ENCODE data around the gene LCLAT1.
"Not testable (repeated sequence)": the region's sequence is repeated elsewhere in the genome, so short reads cannot be mapped to it uniquely, and the experiment has no call there.

LCLAT1 gene

DNA sequence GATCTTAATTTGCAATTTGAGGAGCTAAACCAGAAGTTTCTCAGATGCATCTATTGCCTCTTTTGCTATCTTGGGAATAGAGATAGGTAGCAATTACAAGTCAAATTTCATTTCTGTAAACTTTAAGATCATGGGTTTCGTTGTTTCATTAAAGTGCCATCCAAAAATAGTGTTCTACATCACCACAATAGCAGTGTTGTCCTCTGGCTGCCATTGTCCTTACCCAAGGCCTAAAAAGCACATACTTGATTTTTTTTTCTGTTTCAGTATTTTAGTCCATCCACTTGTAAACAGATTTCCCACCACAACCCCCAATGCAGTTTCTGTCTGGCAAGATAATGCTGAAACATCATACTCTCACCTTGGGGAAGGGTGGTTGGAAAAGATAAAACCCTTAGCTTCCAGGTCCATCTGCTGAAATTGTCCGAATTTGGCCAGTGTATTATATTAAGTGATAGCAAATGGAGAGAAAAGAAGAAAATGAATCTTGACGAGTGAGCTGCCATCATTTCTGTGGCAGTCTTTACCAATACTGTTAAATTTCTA is 136.2 kb downstream of the LCLAT1 start:
- DNase-seq (ENCODE audit: extremely low read depth in 1 of 2, low read depth in 1 of 2), result no peak

DNA sequence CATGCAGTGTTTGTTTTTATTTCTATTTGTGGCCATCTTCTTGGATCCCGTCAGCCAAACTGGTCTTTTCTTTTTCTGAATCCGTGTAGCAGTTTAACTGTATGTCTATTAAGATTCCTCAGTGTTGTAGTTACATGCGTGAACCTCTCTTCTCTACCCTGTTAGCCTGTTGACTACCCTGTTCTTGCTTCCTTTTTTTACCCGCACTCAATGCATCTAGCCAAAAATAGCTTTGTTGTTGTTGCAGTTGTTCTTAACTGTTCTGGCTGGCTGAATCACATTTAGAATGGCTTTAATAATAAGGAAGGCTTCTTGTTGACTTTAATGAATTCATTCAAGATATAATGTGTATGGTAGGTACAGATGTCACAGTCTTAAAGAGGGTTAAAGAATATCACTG is 137.1 kb downstream of the LCLAT1 start:
- no peak for DNase-seq (ENCODE audit: extremely low read depth in 1 of 2, low read depth in 1 of 2)

DNA sequence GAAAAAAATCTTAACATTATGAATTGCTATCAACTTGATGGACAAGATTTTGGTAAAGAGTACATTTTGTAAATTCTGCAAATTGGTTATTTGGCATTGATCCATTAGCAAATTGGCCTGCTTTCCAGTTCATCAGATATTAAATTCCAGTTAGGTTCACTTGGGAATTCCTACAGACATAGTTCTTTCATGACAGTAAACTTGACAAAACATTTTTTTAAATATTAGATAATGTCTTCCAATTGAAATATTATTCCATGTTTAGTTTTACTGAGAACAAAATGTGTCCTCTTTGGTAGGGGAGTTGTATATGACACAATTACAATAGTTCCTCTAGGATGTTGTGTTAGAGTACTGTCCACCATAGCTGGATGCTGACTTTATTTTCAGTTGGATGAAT is 141.9 kb downstream of the LCLAT1 start:
- no peak for DNase-seq (ENCODE audit: extremely low read depth in 1 of 2, low read depth in 1 of 2)

DNA sequence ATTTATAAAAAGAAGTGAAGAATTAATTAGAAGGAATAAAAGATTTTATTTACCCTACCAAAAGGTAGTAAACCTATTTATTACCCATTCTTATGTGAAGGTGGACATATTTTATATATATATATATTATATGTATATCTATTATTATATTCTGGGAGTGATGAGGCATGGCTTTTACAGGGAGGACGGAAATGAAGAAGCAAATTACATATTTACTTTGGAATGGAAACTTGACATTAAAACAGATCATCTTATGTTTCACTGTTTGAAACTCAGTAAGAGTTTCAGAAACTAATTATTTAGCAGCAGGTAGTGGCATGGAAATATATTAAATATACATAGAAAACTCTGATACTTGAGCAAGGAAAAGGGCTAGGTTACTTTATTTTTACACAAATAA is 143.4 kb downstream of the LCLAT1 start:
- no peak for DNase-seq (ENCODE audit: extremely low read depth in 1 of 2, low read depth in 1 of 2)

DNA sequence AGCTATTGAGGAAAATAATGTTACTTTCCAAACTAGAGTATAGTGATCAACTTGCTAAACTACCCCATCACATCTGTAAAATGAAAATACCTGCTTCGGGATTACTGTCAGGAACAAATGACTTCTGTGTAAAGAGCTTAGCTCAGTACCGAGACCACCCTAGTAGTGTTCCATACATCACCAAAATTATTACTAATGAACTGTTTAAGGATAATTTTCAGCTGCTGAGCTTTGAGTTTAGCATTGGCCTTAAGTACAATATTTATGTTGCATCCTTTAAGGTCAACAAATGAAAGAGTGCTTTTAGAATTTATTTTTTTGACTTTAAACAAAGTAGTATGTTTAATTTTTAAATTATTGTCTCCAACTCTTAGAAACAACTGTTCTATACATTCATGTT is 144.1 kb downstream of the LCLAT1 start:
- no peak for DNase-seq (ENCODE audit: extremely low read depth in 1 of 2, low read depth in 1 of 2)

DNA sequence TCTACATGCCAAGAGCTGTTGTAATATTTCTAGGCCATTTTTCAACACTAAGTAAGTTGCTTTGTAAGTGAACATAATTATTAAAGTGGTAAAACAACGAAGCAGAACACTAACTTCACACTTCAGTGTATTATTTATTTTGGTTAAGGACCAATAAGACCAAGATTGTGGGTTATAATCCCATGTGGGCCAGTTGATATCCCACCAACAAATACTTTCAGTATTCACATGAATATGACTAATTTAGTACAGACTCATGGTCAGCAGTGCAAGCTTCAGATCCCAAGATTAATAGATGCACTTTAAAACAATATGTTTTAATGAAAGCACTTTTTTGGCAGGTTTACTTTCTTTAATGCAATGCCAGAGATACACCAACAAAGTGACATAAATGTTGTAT is 154.3 kb downstream of the LCLAT1 start:
- DNase-seq (ENCODE audit: extremely low read depth in 1 of 2, low read depth in 1 of 2), result no peak

DNA sequence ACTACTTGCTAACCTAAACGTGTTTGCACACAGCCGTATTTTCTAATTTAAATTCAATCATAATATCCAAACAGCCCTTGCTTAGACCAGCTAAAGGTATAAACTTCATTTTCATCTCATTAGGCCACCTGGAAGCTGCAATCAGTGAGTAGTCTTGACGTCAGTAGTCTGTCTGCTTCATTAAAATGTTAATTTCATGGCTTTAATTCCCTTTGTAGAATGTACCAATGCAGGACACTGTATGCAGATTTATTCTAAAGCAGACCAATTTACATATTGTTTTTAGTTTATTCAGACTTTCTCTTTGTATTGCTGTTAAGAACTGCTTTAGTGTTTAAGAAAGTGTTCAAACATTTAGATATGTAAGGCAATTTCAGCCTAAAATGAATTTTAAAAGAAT is 158.2 kb downstream of the LCLAT1 start:
- DNase-seq (ENCODE audit: extremely low read depth in 1 of 2, low read depth in 1 of 2), result no peak

DNA sequence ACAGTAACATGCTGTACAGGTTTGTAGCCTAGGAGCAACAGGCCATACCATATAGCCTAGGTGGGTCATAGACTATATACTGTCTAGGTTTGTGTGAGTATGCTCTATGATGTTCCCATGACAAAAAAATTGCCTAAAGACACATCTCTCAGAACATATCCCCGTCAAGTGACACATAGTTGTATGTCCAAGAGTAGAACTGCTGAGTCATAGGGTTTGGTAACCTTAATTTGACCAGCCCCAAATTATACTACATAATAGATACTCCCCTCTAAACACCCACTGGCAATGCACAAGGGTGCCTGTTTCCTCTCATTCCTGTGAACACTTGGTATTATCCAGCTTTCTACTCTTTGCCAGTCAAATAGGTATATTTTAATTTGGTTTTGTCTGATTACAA is 161.6 kb downstream of the LCLAT1 start:
- no peak for DNase-seq (ENCODE audit: extremely low read depth in 1 of 2, low read depth in 1 of 2)

DNA sequence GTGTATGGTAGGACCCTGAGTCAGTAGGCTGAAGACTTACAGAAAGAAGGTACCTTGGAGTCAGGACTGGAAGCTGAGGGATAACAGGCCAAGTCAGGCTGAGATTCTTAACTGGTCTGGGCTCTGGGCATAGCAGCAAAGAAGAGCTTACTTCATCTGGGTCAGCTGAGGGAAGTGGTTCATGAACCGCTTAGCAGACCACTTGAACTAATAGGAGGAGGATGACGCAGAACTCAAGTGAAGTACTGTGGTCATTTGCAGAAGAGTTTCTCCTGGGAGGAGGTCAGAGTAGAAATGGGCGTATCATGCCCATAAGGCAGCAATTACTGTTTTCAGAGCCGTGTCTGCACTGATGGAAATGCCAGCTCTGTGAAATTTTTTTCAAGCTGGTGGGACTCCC is 164.5 kb downstream of the LCLAT1 start:
- DNase-seq (ENCODE audit: extremely low read depth in 1 of 2, low read depth in 1 of 2), result no peak

DNA sequence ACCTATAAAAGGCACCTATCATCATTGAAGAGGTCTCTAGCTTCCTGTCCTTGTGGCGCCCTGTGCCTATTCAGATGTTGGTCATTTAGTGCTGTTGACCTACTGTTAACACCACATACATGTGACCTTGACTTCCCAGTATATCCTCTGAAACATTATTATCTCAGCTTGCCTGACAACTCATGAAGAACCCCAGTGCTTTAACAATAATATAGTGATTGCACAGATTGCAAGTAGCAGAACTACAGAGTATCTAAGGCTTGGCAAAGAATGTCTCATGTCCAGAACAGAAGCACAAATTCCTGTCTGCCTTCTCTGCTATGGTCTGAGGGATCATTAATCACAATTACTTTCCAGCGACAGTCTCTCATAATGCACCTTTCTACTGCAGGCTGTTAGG is 165.3 kb downstream of the LCLAT1 start:
- no peak for DNase-seq (ENCODE audit: extremely low read depth in 1 of 2, low read depth in 1 of 2)

DNA sequence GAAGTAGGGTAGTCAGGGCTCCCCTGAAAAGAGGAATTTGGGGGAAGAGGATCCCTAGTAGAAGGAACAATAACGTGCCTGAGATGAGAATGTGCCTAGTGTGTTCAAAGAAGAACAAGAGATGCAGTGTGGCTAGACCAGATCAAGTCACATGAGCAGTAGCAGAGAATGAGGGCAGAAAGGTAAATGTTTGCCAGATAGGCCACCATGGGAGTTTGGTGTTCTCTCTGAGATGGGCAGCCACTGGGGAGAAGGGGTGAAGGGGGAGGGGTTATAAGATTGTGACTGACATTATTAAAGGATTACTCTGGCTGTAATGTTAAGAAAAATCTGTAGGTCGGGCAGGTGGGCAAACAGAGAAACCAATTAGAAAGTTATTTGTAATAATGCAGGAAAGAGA is 166.0 kb downstream of the LCLAT1 start:
- DNase-seq (ENCODE audit: extremely low read depth in 1 of 2, low read depth in 1 of 2), result no peak

DNA sequence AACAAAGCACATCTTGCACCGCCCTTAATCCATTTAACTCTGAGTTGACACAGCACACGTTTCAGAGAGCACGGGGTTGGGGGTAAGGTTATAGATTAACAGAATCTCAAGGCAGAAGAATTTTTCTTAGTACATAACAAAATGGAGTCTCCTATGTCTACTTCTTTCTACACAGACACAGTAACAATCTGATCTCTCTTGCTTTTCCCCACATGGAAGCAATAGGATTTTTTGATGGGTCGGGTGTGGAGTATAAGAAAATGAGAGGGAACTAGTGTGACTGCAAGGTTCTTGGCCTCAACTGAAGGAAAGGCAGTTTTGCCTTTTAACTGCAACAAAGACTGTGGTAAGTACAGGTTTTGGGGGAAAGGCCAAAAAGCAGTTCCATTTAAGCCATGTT is 167.2 kb downstream of the LCLAT1 start:
- DNase-seq (ENCODE audit: extremely low read depth in 1 of 2, low read depth in 1 of 2), result not testable (repeated sequence)

DNA sequence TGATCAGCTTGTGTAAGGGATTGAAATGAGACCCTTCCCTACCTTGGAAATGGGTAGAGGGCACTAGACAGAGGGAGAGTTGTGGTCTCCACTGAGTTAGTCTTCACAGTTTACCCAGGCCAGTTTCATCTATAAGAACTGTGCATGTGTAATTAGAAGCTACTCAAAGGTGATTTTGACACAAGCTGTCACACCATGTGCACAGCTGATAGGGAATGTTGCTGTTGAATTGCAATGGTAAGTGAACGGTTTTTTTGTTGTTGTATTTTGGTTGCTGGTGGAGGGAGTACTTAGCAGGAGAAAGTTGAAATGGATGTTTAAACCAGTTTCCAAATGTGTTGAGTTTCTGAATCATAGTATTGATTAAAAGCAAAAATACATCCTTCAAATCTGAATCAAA is 168.9 kb downstream of the LCLAT1 start:
- DNase-seq (ENCODE audit: extremely low read depth in 1 of 2, low read depth in 1 of 2), result no peak

DNA sequence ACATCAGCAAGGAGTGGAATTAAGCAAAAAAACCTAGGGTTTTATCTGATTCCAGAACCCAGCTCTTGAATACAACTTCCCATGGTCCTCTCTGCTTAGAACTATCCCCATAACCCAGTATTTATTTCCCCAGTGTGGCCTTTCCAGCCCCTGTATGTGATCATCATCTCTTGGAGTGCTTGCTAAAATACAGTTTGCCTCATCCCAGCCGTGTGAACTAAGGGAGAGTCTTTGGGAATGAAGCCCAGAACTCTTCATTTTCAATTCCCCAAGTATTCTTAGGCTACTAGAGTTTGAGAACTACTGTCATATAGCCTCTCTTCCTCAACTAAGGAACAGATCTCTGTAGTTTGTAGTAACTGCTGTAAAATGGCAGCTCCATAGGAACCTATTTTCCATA is 173.1 kb downstream of the LCLAT1 start:
- DNase-seq (ENCODE audit: extremely low read depth in 1 of 2, low read depth in 1 of 2), result no peak

DNA sequence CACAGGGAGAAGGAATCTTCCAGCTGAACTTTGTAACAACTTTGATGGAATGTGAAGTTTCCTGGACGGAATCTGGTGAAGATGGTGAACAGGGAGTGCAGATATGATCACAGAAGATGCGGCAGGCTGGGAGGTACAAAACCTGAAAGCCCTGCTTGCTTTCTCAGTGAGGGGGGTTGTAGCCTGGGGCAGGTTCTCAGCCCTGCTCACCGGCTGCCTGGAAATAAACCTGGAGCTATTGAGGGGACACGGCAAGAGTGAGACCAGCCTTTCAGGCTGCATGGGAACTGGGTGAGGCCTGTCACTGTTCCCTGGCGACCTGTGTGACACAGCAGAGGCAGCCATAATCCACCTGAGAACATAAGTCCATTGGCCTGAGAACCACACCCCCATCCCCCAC is 174.8 kb downstream of the LCLAT1 start:
- DNase-seq (ENCODE audit: extremely low read depth in 1 of 2, low read depth in 1 of 2), result no peak

DNA sequence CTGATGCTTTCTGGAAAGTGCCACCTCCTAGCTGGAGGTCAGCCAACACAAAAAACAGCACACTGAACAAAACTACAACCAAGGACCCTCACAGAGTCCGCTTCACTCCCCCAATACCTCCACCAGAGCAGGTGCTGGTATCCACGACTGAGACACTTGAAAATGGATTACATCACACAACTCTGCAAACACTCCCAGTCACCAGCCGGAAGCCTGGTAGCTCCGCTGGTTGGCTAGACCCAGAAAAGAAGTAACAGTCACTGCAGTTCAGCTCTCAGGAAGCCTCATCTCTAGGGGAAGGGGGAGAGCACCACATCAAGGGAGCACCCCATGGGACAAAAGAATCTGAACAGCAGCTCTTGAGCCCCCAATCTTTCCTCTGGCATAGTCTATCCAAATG is 175.4 kb downstream of the LCLAT1 start:
- DNase-seq (ENCODE audit: extremely low read depth in 1 of 2, low read depth in 1 of 2), result no peak

DNA sequence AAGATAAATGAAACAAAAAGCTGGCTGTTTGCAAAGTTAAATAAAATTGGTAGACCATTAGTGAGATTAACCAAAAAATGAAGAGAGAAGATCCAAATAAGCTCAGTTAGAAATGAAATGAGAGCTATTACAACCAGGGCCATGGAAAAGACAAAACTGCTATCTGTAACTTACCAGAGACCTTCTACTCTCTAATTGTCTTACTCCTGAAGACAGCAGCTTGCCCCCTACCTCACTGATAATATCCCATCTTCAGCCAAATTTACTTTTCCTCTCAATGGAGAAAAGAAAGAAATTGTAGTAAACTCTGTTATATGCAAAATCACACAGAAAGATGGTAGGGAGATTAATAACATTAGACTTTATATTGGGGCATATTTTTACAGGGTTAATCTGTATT is 178.2 kb downstream of the LCLAT1 start:
- no peak for DNase-seq (ENCODE audit: extremely low read depth in 1 of 2, low read depth in 1 of 2)

DNA sequence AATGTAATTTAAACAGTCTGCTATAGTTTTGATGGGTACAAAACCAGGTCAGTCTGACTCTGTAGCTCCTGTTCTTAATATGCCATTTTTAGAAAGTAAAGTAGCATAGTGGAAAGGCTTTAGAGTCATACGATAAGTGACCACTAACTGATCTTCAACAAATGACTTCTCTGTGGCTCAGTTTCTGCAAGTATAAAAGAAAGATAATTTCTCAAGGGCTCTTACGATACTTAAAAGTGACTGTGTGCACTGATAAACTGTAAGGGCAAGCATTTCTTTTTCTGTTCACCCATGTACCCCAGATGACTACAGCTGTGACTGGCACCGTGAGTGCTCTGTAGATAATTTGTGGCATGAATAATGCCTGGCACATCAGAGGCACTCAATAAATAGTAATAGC is 178.7 kb downstream of the LCLAT1 start:
- DNase-seq (ENCODE audit: extremely low read depth in 1 of 2, low read depth in 1 of 2), result no peak

DNA sequence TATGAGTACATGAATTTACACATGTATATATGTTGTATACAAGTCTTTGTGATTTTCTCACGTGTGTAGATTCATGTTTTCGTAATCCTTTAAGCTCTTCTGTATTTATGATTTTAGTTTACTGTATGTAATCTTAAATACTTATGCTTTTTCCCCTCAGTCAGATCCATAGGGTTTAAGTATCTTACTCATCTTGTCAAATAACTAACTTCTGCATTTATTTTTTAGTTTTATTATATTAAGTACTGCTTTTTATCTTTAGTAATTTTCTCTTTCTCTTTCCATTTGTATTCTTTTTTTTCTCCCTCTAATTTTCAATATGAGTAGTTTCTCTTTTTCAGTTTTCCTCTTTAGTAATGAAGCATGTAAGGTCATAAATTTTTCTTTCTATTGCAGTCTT is 179.4 kb downstream of the LCLAT1 start:
- no peak for DNase-seq (ENCODE audit: extremely low read depth in 1 of 2, low read depth in 1 of 2)

DNA sequence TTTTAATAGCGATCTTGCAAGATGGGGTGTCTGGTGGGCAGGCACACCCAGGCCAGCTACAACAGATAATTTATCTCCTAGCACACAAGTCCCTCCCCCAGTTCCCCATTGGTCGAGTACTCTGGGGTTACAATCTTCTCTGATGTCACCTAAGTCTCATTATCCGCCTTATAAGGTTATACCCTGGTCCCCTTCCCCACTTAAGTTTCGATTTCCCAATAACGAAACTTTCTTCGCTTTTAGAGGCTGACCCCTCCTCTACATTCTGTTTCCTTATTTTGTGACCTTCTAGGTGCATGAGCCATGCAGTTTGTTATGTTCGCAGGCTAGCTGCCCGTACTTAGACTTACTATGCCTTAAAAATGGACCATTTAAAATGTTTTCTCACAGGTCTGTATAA is 180.1 kb downstream of the LCLAT1 start:
- DNase-seq (ENCODE audit: extremely low read depth in 1 of 2, low read depth in 1 of 2), result no peak

DNA sequence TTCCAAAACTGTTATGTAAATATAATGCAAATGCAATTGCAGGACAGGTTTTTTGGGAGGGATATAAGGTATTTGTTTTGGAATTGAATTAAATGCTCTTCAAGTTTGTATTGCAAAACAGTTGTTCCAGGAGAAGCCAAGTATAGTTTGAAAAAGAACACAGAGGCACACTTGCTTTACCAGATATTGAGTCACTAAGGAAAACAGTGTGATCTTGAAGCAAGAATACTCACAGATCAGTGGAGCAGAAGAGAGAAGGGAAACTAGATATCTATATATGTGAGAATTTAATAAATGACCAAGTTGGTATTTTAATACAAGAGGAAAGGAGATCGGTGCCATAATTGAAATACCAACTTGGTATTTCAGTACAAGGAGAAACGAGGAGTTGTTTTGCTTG is 181.3 kb downstream of the LCLAT1 start:
- DNase-seq (ENCODE audit: extremely low read depth in 1 of 2, low read depth in 1 of 2), result no peak

DNA sequence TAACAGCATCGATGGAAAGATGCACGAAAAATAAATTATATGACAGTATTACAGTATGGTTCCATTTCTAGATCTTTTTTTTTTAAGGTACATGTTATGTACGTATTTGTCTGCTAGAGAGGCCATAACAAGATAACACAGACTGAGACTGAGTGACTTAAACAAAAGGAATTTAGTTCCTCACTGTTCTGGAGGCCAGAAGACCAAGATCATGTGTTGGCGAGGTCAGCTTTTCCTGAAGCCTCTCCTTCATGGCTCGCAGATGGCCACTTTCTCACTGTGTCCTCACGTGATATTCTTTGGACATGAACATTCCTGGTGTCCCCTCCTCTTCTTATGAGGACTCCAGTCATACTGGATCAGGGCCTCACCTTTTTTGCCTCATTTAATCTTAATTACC is 182.8 kb downstream of the LCLAT1 start:
- DNase-seq (ENCODE audit: extremely low read depth in 1 of 2, low read depth in 1 of 2), result no peak

DNA sequence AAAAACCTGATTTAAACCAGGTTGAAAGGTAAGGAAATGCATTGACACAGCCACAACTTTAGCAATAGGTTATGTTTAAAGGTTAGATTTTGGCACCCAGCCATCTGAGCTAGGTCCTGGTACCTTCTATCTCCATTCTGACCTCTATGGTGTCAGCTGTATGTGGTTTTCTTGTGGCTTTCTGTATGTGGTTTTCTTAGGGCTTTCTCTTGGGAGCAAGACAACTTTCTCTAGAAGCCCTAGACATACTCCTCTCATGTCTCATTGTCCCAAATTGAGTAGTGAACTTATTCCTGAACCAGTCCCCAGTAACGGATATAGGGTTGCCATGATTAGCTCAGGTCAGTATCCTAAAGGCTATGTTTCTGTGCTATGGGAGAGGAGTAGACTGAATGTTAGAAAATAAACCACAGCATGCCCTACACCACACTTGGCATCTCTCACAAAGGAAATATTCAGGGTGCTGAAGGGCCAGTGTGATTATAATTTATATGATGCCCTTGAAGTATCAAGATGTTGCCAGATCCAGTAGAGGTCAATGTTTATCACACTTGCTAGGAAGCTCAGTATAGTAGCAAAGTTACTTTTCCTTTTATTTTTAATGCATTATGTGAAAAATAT is 184.1 kb downstream of the LCLAT1 start:
- DNase-seq (ENCODE audit: extremely low read depth in 1 of 2, low read depth in 1 of 2), result no peak

Measured in stimulated activated CD8-positive, alpha-beta memory T cell treated with anti-CD3 and anti-CD28 coated beads, Interleukin-7, amount 100 ng/mL, for 48 hours (primary cell).